D341Med (cell line): ENCODE results near the gene C11orf68.
A peak's percentile ranks its signal among the peaks of the same experiment; 100 is the strongest.
"Not testable (repeated sequence)": the region's sequence is repeated elsewhere in the genome, so short reads cannot be mapped to it uniquely, and the experiment has no call there.

Experiments
- DNase-seq: peaks from one replicate; pipeline ENCODE4 v3.0.0; 2012; ENCODE audit warnings: low spot score

C11orf68 gene

DNA sequence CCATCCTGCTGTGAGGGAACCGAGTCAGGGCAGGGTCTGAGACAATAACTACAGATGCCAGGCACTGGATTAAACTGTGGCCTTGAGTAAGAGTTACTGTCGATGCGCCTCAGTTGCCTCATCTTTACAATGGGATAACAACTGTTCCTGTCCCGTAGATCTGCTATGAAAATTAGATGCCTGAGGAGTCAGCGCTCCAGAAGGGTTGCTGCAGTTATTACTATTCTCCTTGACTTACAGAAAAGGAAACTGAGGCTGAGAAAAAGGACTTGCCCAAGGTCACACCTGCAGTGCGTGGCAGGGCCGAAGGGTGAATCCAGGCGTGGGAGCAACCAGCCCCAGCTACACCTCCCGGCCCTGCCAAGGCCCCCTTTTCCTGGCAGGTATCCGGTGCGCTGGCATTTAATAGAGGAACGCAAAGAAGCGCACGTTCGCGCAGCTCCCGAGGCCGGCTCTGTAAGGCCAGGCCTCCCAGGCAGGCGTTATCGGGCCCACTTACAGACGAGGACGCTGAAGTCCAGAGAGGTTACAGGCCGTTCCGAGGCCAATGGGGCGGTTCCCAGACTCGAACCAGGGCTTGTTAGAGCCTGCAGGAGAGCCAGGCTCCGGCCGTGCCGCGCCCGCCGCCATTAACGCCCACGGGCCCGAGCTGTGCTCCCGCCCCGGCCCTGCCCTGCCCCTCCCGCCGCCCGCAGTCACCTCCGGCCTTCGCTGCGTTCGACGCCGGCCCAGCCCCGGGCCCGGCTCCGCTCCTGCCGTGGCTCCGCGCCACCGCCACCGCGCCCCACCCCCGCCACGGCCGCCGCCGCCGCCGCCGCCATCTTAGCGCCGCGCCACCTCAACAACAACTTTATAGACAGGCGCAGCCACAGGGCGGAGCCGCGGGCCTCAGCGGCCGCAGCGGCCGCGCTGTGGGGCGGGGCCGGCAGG is at the start of gene C11orf68:
Gene C11orf68, minus strand, starts transcription at position 852 of the 930 bp plus-strand sequence. Its CDS starts 31 bp downstream, at position 821.
- no peak for DNase-seq

DNA sequence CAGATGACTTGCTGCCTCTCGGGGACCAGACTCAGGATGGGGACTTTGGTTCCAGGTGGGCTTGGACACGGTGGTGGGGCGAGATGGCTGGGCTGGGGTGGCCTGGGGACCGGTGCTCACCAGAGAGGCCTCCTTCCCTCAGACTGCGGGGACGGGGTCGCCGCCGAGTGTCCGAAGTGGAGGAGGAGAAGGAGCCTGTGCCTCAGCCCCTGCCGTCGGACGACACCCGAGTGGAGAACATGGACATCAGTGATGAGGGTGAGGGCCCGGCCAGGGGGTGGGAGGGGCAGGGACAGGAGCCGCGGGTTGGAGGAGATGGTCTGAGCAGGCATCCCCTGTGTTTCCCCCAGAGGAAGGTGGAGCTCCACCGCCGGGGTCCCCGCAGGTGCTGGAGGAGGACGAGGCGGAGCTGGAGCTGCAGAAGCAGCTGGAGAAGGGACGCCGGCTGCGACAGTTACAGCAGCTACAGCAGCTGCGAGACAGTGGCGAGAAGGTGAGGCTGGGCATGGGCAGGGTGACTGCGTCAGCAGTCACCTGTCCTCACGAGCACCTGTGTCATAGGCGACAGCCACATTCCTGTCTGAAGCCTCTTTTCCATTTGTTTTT is 48.6 kb upstream of the C11orf68 start:
- DNase-seq, result no peak

DNA sequence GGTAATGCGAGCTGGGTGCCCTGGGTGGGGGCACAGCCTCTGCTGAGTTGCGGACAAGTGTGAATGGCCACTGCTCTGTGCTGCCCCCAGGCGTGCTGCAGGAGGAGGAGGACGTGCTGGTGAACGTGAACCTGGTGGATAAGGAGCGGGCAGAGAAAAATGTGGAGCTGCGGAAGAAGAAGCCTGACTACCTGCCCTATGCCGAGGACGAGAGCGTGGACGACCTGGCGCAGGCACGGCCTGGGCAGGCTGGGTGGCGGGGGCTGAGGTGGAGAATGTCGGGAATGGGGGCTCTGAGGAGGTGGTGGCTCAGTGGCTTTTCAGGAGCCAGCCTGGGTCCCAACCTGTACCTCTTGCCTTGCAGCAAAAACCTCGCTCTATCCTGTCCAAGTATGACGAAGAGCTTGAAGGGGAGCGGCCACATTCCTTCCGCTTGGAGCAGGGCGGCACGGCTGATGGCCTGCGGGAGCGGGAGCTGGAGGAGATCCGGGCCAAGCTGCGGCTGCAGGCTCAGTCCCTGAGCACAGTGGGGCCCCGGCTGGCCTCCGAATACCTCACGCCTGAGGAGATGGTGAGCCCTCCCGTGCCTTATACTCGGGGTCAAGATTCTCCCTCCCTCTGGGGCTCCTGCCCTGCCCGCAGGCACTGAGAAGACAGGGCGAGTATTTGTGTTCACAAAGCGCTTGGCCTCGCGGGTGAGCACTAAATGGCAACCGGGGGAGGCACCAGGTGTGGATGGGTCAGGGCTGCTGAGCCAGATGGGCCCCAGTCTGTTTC is 47.3 kb upstream of the C11orf68 start:
- no peak for DNase-seq

DNA sequence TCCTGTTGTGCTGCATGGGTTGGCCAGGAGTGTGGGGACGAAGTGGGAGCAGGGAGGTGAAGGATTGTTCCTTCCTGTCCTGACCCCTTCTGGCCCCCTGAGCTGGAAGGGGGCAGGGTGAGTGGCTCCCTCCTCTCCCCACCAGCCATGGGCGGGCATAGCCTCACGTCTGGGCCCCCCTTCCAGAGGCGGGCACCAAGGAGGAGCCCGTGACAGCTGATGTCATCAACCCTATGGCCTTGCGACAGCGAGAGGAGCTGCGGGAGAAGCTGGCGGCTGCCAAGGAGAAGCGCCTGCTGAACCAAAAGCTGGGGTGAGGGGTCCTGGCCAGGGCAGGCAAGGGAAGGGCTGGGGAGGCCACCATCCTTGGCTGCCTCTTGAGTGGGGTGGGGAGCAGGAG is 46.0 kb upstream of the C11orf68 start:
- no peak for DNase-seq

DNA sequence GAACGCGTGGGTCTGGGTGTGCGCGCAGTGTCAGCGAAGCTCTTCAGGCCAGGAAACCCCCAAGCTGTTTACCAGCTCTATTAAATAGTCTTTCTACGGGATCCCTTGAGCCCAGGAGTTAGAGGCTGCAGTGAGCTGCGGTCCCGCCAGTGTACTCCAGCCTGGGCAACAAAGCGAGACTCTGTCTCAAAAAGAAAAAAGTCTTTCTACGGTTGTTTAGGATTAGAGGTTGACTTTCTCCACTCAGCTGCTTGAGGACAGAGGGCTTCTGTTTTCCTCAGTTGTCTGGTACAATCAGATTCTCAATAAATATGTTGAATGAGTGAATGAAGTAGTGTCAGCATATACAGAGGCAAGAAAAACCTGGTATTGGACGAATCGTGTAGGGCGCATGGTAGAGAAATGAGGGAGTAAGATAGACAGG is 43.3 kb upstream of the C11orf68 start:
- DNase-seq, result no peak

DNA sequence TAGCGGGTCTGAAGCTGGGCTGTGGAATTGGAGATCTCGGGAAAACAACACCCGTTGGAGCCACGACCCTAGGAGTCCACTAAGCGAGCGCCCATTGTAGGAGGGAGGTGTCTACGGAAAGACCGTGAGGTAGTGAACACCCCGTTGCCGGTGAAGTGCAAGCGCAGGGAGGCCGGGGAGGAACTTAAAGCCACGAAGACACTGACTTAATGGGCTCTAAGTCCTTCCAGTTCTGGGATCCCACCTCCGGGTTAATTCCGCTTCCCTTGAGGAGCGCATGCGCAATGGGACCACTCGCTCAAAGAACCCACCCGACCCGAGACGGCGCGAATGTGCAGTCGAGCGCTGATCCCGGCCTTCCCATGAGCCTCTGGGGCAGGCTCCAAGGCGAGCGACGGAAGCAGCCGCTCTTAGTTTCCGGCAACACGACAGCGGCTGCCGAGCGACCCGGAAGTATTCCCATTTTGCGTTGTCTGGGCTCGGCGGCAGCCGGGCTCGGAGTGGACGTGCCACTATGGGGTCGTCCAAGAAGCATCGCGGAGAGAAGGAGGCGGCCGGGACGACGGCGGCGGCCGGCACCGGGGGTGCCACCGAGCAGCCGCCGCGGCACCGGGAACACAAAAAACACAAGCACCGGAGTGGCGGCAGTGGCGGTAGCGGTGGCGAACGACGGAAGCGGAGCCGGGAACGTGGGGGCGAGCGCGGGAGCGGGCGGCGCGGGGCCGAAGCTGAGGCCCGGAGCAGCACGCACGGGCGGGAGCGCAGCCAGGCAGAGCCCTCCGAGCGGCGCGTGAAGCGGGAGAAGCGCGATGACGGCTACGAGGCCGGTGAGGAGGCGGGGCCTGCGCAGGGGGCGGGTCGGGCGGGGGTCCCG is 42.6 kb upstream of the C11orf68 start, which contains the start of gene SART1:
Gene SART1, plus strand, starts transcription at position 468 of the 874 bp plus-strand sequence. Its CDS starts 47 bp downstream, at position 515.
- peak; percentile 99 for DNase-seq

DNA sequence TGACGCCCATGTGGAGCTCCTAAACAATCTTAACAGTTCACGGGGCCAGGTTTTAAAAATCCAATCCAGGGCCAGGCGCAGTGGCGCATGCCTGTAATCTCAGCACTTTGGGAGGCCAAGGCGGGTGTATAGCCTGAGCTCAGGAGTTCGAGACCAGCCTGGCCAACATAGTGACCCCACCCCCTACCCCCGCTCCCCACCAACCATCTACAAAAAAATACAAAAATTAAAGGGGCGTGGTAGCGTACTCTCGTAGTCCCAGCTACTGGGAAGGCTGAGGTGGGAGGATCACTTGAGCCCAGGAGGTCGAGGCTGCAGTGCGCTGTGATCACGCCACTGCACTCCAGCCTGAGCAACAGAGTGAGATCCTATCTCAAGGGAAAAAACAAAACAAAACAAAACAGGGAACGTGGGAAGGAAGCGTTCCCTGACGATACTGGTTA is 42.0 kb upstream of the C11orf68 start:
- DNase-seq, result no peak

DNA sequence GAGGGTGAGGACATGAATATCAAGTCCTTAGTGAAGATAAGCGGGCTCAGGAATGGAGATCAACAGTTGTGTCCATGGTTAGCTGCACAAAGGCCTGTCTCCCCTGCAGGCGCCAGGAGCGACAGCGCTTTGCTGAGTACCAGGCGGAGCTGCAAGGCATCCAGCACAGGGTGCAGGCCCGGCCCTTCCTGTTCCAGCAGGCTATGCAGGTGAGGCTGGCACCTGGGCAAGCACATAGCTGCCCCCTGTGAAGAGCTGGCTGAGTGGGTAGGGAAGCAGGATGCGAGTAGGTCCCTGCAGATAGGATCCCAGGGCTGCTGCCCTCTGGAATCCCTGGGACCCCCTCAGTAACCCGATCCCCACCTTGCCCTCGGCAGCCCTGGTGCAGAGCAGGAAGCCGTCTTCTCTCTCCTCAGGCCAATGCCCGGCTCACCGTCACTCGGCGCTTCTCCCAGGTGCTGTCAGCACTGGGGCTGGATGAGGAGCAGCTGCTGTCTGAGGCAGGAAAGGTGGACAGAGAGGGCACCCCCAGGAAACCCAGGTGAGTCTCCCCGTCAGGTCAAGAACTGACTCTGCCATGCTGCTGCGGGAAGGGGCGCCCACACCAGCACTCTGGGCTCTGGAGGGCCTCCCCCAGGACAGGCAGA is 40.0 kb upstream of the C11orf68 start:
- no peak for DNase-seq

DNA sequence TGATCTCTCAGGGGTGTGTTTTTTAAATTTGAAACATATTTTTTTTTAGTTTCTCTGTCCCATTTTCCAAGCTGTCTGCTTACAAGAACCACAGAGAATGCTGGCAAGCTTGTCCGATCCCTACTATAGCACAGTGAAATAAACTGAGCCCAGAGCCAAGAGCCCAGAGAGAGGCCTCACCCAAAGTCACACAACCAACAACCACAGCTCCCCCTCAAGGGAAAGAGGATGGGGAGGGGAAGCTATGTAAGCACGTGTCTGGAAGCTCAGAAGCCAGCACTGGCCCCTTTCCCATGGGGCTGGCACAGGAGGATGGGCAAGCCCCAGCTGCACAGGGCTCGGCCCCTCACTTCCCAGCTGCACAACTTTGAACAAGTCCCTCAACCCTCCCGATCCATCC is 39.4 kb upstream of the C11orf68 start:
- no peak for DNase-seq

DNA sequence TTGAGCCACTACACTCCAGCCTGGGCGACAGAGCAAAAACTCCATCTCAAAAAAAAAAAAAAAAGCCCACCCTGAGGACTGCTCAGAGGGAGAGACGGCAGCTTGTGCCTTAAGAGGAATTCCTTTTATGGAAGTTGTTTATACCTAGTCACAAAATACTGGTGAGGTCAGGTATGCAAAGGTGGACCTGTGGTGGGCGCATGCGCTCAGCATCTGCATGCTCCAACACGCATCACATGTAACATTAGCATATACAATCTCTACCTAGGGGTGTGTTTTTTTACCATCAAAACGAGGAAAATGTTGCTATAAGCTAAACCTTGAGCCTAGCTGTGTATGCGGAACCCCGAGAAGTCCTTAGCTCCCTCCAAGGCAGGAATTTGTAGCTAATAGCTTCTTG is 35.9 kb upstream of the C11orf68 start:
- no peak for DNase-seq

DNA sequence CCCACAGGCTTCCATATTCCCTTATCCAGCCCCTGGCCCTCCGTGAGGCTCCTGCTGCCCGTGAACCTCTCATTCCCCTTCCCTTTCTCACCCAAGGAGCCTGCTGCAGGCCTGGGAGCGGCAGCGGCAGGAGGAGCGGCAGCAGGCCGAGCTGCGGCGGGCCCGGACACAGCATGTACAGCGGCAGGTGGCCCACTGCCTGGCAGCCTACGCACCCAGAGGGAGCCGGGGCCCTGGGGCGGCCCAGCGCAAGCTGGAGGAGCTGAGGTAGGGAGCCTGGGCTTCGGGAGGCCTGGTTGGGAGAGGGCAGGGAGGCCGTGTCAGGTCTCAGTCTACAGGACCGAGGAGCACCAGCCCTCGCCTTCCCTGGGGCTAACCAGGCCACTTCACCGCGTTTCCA is 34.6 kb upstream of the C11orf68 start:
- DNase-seq, result no peak

DNA sequence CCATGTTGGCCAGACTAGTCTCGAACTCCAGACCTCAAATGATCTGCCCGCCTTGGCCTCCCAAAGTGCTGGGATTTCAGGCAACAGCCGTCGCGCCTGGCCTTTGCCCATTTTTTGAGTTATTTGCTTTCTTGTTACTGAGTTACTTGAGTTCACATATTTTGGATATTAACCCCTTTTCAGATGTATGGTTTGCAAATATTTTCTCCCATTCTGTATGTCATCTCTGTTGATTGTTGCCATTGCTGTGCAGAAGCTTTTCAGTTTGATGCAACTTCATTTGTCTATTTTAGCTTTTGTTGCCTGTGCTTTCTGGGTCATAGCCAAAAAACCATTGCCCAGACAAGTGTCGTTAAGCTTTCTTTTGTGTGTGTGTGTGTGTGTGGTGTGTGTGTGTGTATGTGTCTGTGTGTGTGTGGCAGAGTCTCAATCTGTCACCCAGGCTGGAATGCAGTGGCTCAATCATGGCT is 33.2 kb upstream of the C11orf68 start:
- DNase-seq, result no peak

DNA sequence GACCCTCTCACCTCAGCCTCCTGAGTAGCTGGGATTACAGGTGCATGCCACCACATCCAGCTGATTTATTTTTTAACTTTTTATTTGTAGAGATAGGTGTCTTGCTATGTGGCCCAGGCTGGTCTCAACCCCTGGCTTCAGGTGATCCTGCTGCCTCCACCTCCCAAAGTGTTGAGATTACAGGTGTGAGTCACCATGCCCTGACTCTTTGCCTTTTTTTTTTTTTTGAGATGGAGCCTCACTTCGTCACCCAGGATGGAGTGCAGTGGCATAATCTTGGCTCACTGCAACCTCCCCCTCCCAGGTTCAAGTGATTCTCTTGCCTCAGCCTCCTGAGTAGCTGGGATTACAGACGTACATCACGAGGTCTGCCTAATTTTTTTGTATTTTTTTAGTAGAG is 32.8 kb upstream of the C11orf68 start:
- not testable (repeated sequence) for DNase-seq

DNA sequence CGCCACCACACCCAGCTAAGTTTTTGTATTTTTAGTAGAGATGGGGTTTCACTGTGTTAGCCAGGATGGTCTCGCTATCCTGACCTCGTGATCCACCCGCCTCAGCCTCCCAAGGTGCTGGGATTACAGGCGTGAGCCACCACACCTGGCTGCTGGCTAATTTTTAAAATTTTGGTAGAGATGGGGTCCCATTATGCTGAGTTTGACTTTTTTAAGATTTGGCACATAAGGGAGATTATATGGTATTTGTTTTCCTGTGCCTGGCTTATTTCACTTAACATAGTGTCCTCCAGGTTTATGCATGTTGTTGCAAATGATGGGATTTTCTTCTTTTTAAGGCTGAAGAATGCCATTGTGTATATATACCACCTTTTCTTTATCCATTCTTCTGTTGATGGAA is 31.8 kb upstream of the C11orf68 start:
- not testable (repeated sequence) for DNase-seq

DNA sequence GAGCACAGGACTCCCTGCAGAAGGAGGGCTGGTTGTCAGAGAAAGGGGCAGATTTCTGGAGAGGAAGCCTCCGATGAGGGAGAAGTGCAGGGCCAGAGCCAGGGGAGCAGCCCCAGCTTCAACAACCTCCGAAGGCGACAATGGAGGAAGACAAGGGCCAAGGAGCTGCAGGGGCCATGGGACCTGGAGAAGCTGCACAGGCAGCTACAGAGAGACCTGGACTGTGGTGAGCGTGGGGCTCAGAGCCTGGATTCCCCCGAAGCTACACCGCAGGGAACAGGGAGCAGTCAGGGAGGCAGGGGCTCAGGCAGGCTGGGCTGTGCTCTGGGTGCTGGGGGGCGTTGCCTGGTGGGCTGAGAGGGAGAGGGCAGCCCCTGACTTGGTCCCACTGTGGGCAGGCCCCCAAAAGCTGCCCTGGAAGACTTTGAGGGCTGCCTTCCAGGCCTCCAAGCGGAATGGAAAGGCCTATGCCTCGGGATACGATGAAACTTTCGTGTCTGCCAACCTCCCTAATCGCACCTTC is 28.8 kb upstream of the C11orf68 start:
- DNase-seq, result no peak

DNA sequence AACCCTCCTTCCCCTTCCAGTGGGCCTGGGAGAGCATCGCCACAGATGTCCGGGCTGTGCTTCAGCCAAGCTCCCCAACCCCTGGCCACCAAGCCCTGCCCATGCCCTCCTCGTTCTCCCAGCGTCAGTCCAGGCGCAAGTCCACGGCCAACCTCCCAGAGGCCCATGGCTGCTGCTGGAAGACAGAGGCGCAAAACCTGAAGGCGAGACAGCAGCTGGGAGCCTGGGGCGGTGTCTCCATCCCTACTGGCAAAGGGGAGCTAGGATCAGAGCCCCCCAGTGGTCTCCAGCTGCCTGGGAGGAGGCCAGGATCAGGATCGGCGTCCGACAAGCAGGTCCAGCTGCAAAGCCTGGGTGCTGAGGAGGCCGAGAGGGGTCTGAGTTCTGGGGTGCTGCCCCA is 28.3 kb upstream of the C11orf68 start:
- DNase-seq, result no peak

DNA sequence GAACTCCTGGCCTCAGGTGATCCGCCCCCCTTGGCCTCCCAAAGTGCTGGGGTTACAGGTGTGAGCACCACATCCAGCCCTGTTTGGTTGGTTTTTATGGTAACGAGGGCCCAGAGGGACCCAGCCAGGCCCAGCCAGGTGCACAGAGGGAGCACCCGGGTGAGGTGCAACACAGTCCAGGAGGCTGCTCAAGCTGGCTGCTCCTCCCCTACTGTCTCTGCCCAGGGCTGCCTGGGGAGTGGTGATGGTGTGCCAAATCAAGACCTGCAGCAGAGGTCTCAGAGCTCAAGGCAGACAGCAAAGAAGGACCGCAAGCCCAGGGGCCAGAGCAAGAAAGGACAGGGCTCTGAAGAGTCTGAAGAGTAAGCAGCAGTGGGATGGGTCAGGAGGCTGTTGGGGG is 27.8 kb upstream of the C11orf68 start:
- no peak for DNase-seq

DNA sequence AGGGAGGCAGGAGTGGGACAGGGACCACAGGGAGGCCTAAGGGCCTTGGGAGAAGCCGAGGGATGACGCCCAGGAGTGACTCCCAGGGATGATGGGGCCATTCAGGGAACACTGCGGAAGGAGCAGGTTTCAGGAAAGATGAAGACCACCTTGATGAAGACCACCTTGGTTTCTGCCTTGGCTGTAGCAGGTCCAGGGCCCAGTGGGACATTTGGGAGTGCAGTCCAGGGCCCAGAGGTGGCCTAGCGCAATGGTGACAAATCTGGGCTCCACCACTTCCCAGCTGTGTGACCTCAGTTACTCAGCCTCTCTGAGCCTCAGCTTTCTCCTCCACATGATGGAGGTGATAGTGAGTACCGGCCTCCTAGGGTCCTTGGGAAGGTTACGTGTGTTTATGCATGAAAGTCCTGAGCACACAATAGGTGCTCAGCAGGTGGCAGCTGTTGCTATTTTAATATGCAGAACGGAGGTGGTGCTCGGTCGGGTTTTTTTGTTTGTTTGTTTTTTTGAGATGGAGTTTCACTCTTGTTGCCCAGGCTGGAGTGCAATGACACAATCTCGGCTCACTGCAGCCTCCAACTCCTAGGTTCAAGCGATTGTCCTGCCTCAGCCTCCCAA is 27.2 kb upstream of the C11orf68 start:
- no peak for DNase-seq

DNA sequence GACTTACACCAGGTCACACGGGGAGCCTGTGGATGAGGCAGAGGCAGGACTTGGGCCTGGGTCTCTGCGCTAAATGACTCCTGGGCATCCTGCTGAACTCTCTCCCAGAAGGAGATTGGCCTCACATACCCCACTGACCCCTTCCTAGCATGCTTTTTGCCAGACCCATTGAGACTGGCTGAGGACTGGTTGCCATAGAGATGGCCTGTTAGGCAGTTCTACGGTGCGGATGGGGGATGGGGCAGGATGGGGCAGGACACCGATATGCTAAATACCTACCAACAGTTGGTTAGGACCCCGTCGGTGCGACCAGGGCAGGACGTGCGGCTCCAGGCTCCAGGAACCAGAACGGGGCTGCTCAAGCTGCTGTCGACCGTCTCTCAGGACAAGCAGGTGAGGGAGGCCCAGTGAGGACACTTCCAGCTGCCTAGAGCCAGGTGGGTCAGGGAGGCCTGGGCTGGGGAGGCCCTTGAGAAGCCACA is 26.6 kb upstream of the C11orf68 start, which contains the start of gene TSGA10IP:
Gene TSGA10IP, plus strand, starts transcription at position 51 of the 482 bp plus-strand sequence. Its CDS starts 196 bp downstream, at position 247.
- no peak for DNase-seq

DNA sequence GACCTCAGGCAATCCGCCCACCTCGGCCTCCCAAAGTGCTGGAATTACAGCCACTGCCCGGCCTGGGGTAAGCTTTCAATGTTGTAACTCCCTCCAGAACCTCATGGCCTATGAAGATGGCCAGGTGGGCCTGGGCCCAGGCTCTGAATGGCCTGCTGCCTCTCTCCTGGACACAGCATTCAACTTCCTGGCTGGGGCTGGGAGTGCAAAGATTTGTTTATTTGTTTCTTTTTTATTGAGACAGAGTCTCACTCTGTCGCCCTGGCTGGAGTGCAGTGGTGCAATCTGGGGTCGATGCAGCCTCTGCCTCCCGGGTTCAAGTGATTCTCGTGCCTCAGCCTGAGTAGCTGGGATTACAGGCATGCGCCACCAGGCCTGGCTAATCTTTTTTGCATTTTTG is 25.9 kb upstream of the C11orf68 start:
- no peak for DNase-seq
